Neuronal stem cell (in vitro differentiated cells): ENCODE data around the gene KRTAP1-4.
"Not testable (repeated sequence)": the region's sequence is repeated elsewhere in the genome, so short reads cannot be mapped to it uniquely, and the experiment has no call there.

Experiments
- DNase-seq: peaks from one replicate; pipeline ENCODE4 v3.0.0-alpha.2; 2013; ENCODE audit warnings: low spot score
- H2AFZ ChIP-seq: one replicate; pipeline ENCODE4 v1.6.1; 2013; ENCODE audit warnings: mild to moderate bottlenecking, low read length, inconsistent platforms
- H2AK5ac ChIP-seq: 2 replicates; pipeline ENCODE4 v1.6.1; 2013; ENCODE audit warnings: low read depth, mild to moderate bottlenecking, inconsistent platforms, low read length, moderate library complexity, mixed read lengths
- H2BK120ac ChIP-seq: 2 replicates; pipeline ENCODE4 v1.6.1; 2013; ENCODE audit warnings: low read depth, mild to moderate bottlenecking, inconsistent platforms, low read length, moderate library complexity, mixed read lengths
- H2BK12ac ChIP-seq: one replicate; pipeline ENCODE4 v1.6.1; 2013; ENCODE audit warnings: low read length, inconsistent platforms
- H2BK15ac ChIP-seq: 2 replicates; pipeline ENCODE4 v1.6.1; 2013; ENCODE audit warnings: mild to moderate bottlenecking, low read length, inconsistent platforms, mixed read lengths
- H2BK5ac ChIP-seq: one replicate; pipeline ENCODE4 v1.6.1; 2013; ENCODE audit warnings: inconsistent platforms, mild to moderate bottlenecking, low read length, moderate library complexity
- H3K14ac ChIP-seq: one replicate; pipeline ENCODE4 v1.6.1; 2013; ENCODE audit warnings: low read length, inconsistent platforms
- H3K18ac ChIP-seq: 2 replicates; pipeline ENCODE4 v1.6.1; 2013; ENCODE audit warnings: low read length, inconsistent platforms
- H3K23ac ChIP-seq: 2 replicates; pipeline ENCODE4 v1.6.1; 2013; ENCODE audit warnings: low read depth, mild to moderate bottlenecking, mixed read lengths, low read length, inconsistent platforms; ENCODE audit not compliant: poor library complexity
- H3K27ac ChIP-seq: replicated peaks from 3 replicates; pipeline ENCODE4 v1.5.1; 2013; ENCODE audit warnings: low read length, inconsistent platforms
- H3K27me3 ChIP-seq, 3 experiments: 2 replicates each; pipeline ENCODE4 v1.6.1; 2013; ENCODE audit warnings: low read length in 3 of 3, mild to moderate bottlenecking in 2 of 3, inconsistent platforms in 1 of 3, low read depth in 1 of 3, mixed read lengths in 1 of 3, moderate library complexity in 1 of 3; ENCODE audit not compliant: control insufficient read depth in 3 of 3, insufficient read depth in 3 of 3
- H3K36me3 ChIP-seq, 2 donors: replicated peaks in 1 of 2; 2 replicates each; pipeline ENCODE4 v1.6.1; 2013; ENCODE audit warnings: low read length in 2 of 2; ENCODE audit not compliant: control insufficient read depth in 2 of 2, insufficient read depth in 2 of 2
- H3K4ac ChIP-seq: 2 replicates; pipeline ENCODE4 v1.6.1; 2013; ENCODE audit warnings: inconsistent platforms, mild to moderate bottlenecking, low read length, moderate library complexity
- H3K4me1 ChIP-seq, 2 donors: 1 replicate in 1 of 2; 2 replicates in 1 of 2; pipeline ENCODE4 v1.6.1; 2013; ENCODE audit warnings: low read length in 2 of 2, low read depth in 1 of 2; ENCODE audit not compliant: control insufficient read depth in 2 of 2, insufficient read depth in 1 of 2
- H3K4me2 ChIP-seq: one replicate; pipeline ENCODE4 v1.6.1; 2013; ENCODE audit warnings: mild to moderate bottlenecking, low read length, inconsistent platforms; ENCODE audit not compliant: insufficient read depth, poor library complexity, severe bottlenecking
- H3K4me3 ChIP-seq, 2 donors: 2 replicates each; pipeline ENCODE4 v1.5.1; 2013; ENCODE audit warnings: low read length in 2 of 2, mild to moderate bottlenecking in 2 of 2, inconsistent platforms in 1 of 2, moderate library complexity in 1 of 2
- H3K79me1 ChIP-seq: one replicate; pipeline ENCODE4 v1.6.1; 2013; ENCODE audit warnings: low read depth, mild to moderate bottlenecking, inconsistent platforms, low read length, moderate library complexity
- H3K9ac ChIP-seq: one replicate; pipeline ENCODE4 v1.6.1; 2013; ENCODE audit warnings: mild to moderate bottlenecking, low read depth, low read length, inconsistent platforms; ENCODE audit not compliant: poor library complexity
- H3K9me3 ChIP-seq, 2 donors: replicated peaks in 1 of 2; 2 replicates each; pipeline versions ENCODE3 to v1.6.1; 2013; ENCODE audit warnings: low read length in 2 of 2, mild to moderate bottlenecking in 2 of 2, inconsistent platforms in 1 of 2, low read depth in 1 of 2, mixed read lengths in 1 of 2, moderate library complexity in 1 of 2; ENCODE audit not compliant: control insufficient read depth in 2 of 2, insufficient read depth in 1 of 2
- H4K8ac ChIP-seq: one replicate; pipeline ENCODE4 v1.6.1; 2013; ENCODE audit warnings: low read depth, mild to moderate bottlenecking, inconsistent platforms, low read length, moderate library complexity
- H4K91ac ChIP-seq: one replicate; pipeline ENCODE4 v1.6.1; 2013; ENCODE audit warnings: low read length, low read depth, mild to moderate bottlenecking, inconsistent platforms; ENCODE audit not compliant: poor library complexity
- WGBS, 2 donors: extraction: QIAGEN DNeasy Blood & Tissue Kit; methylation state at CpG; one replicate each; pipeline ENCODE4 v1.1.7; 2013; ENCODE audit warnings: missing lambda C conversion rate in 2 of 2, mixed read lengths in 1 of 2; ENCODE audit not compliant: insufficient read length in 2 of 2, insufficient replicate concordance in 1 of 2; ENCODE audit errors: extremely low coverage in 2 of 2; 5-methylcytosine and 5-hydroxymethylcytosine counted together

Gene KRTAP1-4

DNA sequence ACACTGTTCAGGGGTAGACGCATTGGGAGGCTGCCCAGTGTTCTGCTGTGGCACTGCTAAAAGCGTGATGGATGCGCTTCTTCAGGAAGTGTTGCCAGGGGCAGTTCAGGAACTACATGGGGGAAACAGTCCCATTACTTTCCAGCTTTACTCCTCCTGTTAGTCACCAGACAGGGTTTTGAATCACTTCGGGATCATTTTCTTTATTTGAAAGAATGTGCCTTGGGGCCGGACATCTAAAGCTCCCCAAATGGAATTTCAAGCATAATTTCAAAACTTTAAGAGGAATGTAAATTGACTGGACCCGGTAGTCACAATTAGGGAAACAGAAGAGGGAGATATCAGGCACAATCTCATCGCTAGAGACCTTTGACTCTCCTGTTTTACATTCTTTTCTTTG lies 18.4 kb upstream of the KRTAP1-4 start:
- WGBS, 2 donors: no CpG with 5 or more reads among the region's 7 CpGs
- no peak overlapping the region for H3K27ac ChIP-seq

GRCh38 chr17:41046735-41047465 lies 16.9 kb upstream of the KRTAP1-4 start, which contains the start of gene KRTAP2-1:
Gene KRTAP2-1 (minus strand): TSS chr17:41047316. CDS start chr17:41047267, 49 bp downstream.
- H3K23ac ChIP-seq, H3K9me3 ChIP-seq, H3K27me3 ChIP-seq, H2BK12ac ChIP-seq, H3K18ac ChIP-seq, H2AFZ ChIP-seq, H3K79me1 ChIP-seq, H2BK15ac ChIP-seq, H4K91ac ChIP-seq, H4K8ac ChIP-seq, H2AK5ac ChIP-seq, H3K14ac ChIP-seq, H3K27ac ChIP-seq, H3K4me2 ChIP-seq, H3K9ac ChIP-seq, H3K36me3 ChIP-seq, DNase-seq, H2BK5ac ChIP-seq, H3K4ac ChIP-seq, H3K4me3 ChIP-seq, H2BK120ac ChIP-seq, H3K4me1 ChIP-seq: not testable (repeated sequence)
- no CpG with 5 or more reads among the region's 33 CpGs for WGBS, 2 donors

More for the DNA sequence above, 18.4 kb upstream of the KRTAP1-4 start:
- no peak overlapping the region for H3K18ac ChIP-seq
- no peaks in the 10 kb centered on the region for H3K27me3 ChIP-seq
- no peak overlapping the region for H2BK5ac ChIP-seq
- no peak overlapping the region for H3K23ac ChIP-seq
- H3K4me2 ChIP-seq: no peak overlapping the region
- H4K91ac ChIP-seq: no peak overlapping the region
- no peaks in the 10 kb centered on the region for H3K36me3 ChIP-seq
- no peaks in the 10 kb centered on the region for H3K79me1 ChIP-seq
- no peak overlapping the region for H2AFZ ChIP-seq
- no peak overlapping the region for H2BK120ac ChIP-seq
- DNase-seq: no peak
- no peak overlapping the region for H3K4ac ChIP-seq
- no peaks in the 10 kb centered on the region for H3K4me1 ChIP-seq
- H2BK15ac ChIP-seq: no peak overlapping the region
- H2AK5ac ChIP-seq: no peak overlapping the region
- H4K8ac ChIP-seq: no peak overlapping the region
- H3K4me3 ChIP-seq: no peak overlapping the region
- H3K14ac ChIP-seq: no peak overlapping the region
- H3K9me3 ChIP-seq: no peaks in the 10 kb centered on the region
- H2BK12ac ChIP-seq: no peak overlapping the region
- no peak overlapping the region for H3K9ac ChIP-seq

GRCh38 chr17:41042953-41043352 lies 13.0 kb upstream of the KRTAP1-4 start:
- no peak for DNase-seq
- H3K4ac ChIP-seq: no peak overlapping the region
- no peak overlapping the region for H2AK5ac ChIP-seq
- no peak overlapping the region for H3K4me3 ChIP-seq
- no peak overlapping the region for H3K27ac ChIP-seq
- no peak overlapping the region for H3K18ac ChIP-seq
- no peak overlapping the region for H4K8ac ChIP-seq
- no peak overlapping the region for H3K9ac ChIP-seq
- H2BK15ac ChIP-seq: no peak overlapping the region
- no peak overlapping the region for H2BK5ac ChIP-seq
- no peak overlapping the region for H3K4me2 ChIP-seq
- no peaks in the 10 kb centered on the region for H3K9me3 ChIP-seq
- no peak overlapping the region for H3K23ac ChIP-seq
- no peak overlapping the region for H2BK120ac ChIP-seq
- no peak overlapping the region for H4K91ac ChIP-seq
- H3K27me3 ChIP-seq: no peaks in the 10 kb centered on the region
- H2AFZ ChIP-seq: no peak overlapping the region
- H3K4me1 ChIP-seq: no peaks in the 10 kb centered on the region
- H3K14ac ChIP-seq: no peak overlapping the region
- WGBS, 2 donors: no CpG with 5 or more reads among the region's 1 CpG
- H3K36me3 ChIP-seq: no peaks in the 10 kb centered on the region
- H2BK12ac ChIP-seq: no peak overlapping the region
- no peaks in the 10 kb centered on the region for H3K79me1 ChIP-seq

DNA sequence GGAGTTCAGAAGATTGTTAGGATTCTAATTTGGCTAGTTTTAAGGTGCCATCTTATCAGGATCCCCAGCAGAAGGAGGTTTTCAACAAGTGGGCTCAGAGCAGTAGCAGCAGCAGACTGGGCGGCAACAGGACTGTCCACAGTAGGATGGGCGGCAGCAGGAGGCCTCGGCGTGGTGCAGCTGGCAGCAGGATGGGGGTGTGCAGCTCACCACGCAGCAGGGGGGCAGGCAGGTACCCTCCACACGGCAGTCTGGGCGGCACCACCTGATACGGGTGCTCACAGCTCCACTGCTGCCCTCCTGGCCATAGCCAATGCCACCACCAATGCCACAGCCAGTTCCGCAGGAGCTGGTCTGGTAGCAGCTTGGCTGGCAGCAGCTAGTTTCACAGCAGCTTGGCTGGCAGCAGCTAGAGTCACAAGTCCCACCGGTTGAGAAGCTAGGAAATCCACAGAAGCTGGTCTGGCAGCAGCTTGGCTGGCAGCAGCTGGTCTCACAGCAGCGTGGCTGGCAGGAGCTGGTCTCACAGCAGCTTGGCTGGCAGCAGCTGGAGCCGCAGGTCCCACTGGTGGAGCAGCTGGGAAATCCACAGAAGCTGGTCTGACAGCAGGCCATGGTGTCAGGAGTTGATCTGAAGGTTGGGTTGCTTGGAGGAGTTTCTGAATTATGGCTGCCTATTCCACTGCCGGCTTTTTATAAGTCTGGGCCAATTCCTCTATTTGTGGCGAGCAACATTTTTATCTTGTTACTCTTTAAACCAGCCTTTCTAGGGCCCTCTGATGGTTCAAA lies 11.0 kb upstream of the KRTAP1-4 start, which contains the start of gene KRTAP1-1:
KRTAP1-1 (minus strand) TSS at position 668 of the 789 bp plus-strand sequence; CDS start at position 615, 53 bp downstream.
- not testable (repeated sequence) for H3K4me3 ChIP-seq, H3K27me3 ChIP-seq, H3K79me1 ChIP-seq, H3K36me3 ChIP-seq, H3K23ac ChIP-seq, H2BK12ac ChIP-seq, H2BK5ac ChIP-seq, H4K8ac ChIP-seq, H2AK5ac ChIP-seq, H3K9me3 ChIP-seq, H2AFZ ChIP-seq, H3K4me2 ChIP-seq, H3K9ac ChIP-seq, DNase-seq, H2BK120ac ChIP-seq, H4K91ac ChIP-seq, H3K4ac ChIP-seq, H3K4me1 ChIP-seq, H3K27ac ChIP-seq, H2BK15ac ChIP-seq, H3K18ac ChIP-seq
- peak within 1 kb of the TSS; percentile 38 for H3K14ac ChIP-seq
- WGBS, 2 donors: no CpG with 5 or more reads among the region's 14 CpGs
